GM18511 (cell line): ENCODE results near the gene UPF1.
"Not testable (repeated sequence)": the region's sequence is repeated elsewhere in the genome, so short reads cannot be mapped to it uniquely, and the experiment has no call there.

Experiments used
- ATAC-seq: cut with Tn5 transposase; IDR thresholded peaks from one replicate; pipeline ENCODE4 v1.9.1; 2021; ENCODE audit warnings: mild to moderate bottlenecking, moderate library complexity; ENCODE audit not compliant: unreplicated experiment

Gene UPF1

DNA sequence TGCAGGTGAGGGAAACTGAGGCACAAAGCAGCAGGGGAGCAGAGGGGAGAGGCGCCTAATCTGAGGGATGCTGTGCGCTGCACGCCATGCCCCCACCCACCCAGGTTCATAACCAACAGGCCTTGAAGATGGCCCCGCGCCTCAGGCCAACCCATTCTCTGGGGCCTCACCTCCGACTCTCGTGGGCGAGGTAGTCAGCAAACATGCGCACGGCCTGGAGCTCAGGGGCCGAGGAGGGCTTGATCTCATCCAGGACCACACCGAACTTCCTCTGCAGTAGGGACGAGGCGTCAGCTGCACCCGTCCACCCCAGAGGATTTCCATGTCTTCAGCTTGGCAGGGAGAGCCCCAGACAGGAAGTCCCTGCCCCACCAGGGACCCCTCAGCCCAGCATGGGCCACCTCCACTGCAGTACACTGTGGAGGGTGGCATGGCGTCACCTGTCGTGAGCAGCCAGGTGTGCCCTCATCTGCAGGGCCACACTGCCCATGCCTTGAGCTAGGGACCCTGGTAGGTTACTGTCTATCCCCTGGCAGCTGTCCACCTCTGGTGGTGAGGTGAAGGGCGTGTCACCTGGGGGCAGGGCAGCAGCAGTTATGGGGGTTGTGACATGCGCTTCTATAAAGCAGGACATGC, 79.2 kb downstream of the UPF1 start:
- no peak for ATAC-seq

DNA sequence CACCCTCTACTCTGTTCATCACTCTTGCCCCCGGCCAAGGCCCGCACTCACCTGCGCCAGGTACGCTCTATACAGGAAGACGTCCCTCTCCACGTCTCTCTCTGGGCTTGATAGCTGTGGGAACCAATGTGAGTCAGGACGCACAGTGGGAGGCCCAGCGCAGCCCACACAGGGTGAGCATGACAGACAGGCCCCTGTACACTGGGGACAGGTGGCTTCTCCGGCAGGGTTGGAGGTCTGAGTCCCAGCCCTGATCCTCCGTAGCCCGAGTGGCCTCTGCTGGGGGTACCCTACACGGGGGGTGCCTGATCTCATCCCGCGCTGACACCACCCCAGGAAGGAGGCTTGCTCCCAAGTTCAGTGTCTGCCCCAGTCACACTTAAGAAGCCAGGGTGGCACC, 81.2 kb downstream of the UPF1 start:
- no peak for ATAC-seq

DNA sequence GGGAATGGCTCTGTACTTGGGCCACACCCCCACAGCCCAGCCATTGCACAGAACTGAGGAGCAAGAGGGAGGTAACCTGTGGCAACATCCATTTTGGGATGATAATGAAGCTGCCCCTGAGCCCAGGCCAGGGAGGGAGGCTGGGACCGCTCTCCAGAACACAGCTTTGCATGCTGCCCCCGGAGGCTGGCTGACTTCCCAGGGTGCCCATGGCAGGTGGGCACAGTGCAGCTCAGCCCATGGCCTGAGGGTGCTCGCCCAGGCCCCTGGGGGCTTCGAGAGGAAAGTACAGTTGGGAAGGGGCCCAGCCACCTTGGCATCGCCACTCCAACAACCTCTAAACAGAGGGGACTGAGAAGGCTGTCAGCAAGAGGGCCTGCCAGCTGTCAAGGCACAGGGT, 81.7 kb downstream of the UPF1 start:
- no peak for ATAC-seq

DNA sequence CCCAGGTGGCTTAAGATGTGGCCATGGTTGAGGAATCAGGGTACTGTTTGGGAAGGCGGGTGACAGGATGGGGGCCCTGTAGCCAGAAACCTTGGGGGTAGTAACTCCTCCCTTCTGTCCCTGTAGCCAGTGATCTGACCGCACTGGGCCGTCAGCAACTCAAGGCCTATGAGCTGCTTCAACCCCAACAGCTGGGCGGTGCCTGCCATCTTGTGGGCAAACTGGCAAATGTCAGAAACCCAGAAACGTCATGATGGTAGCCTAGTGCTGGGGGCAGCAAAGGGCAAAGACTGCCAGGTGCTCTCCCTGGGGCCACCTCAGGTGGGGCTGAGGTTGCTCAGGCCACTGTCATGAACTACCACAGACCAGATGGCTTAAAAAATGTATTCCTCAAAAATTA, 83.9 kb downstream of the UPF1 start:
- ATAC-seq = no peak

DNA sequence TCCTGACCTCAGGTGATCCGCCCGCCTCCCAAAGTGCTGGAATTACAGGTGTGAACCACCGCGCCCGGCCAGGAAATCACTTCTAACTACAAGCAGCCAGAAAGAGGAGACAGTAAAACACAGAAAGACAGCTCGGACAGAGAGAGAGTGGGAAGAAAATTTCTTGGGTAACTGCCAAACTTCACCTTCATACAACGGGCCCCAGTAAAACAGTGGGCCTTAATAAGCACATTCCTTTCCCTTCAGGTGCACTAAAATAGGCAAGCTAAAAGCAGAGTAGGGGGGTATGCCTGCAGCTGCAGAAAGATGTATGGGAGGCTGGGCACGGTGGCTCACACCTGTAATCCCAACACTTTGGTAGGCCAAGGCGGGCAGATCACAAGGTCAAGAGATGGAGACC, 85.8 kb downstream of the UPF1 start:
- not testable (repeated sequence) for ATAC-seq
